ENCODE measurements around the gene PNPLA2. TPM values are rescaled to one million over a fixed set of nuclear protein-coding genes. Genes with fewer than 3 reads are reported as not detected.

PNPLA2 gene
- total RNA-seq, 4 donors from 2014 or later = 16.9 to 96.2 (median 37.1) TPM

- H3K4me1 ChIP-seq = peaks cover 10 to 36% of the 10 kb centered on the region in 2 donors
- peak overlapping the region; percentile 51 to 69 for H3K27ac ChIP-seq
- intact Hi-C loops (cut with DNase I; ENCODE audit: low total_unique reads) = no loop called here
- TF ChIP-seq CTCF (IDR thresholded peaks at IDR 0.05) (no peak), POLR2A (IDR thresholded peaks at IDR 0.05) (no peak)
- no peaks in the 10 kb centered on the region for H3K36me3 ChIP-seq
- no peaks in the 10 kb centered on the region for H3K9me3 ChIP-seq
- no peaks in the 10 kb centered on the region for H3K27me3 ChIP-seq
- peak in 1 of 2 donors; percentile 66 for DNase-seq
- peak overlapping the region; percentile 30 to 40 for H3K4me3 ChIP-seq
These were observed 30.6 kb downstream of the PNPLA2 start for GRCh38 chr11:849104-849824.

DNA sequence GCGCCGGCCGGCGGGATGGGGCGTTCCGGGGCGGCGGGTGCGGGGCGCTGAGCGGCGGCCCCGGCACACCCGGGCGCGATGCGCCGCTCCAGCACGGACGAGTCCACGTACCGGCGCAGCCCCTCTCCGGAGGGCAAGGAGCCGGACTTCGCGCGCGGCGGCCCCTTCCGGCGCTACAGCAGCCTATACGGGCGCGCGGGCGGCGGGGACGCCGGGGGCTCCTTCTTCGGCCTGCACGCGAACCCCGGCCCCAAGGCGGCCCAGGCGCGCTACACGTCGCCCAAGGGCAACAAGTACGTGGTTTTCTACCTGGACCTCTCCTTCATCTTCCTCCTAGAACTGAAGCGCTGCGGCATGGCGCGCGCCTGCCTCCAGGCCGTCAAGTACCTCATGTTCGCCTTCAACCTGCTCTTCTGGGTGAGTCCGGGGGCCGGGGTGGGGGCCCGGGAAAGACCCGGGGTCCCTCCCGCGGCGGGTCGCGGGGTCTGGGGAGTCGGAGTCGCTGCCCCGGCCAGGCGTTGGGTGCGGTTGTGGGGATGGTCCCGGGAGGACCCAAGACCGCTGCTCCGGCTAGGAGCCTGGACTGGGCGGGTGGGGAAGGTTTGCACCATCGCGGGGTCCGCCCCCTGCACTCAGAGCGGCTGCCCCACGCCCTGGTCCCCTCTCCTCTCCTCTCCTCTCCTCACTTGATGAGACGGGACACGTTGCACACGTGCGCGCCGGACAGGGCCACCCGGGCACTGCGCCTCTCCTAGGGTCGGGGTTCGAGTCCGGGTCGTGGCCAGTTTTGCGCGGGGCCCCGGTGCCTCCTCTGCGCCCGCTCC is 31.4 kb downstream of the PNPLA2 start:
- Histone ChIP-seq H3K4me3 (peak overlapping the region; percentile 27 to 30), H3K36me3 (no peaks in the 10 kb centered on the region), H3K4me1 (peaks cover 10 to 32% of the 10 kb centered on the region in 2 donors), H3K27ac (peak overlapping the region; percentile 51 to 53), H3K9me3 (no peaks in the 10 kb centered on the region), H3K27me3 (no peaks in the 10 kb centered on the region)
- TF ChIP-seq POLR2A (IDR thresholded peaks at IDR 0.05) (no peak), CTCF (IDR thresholded peaks at IDR 0.05) (no peak)
- intact Hi-C loops (cut with DNase I; ENCODE audit: low total_unique reads) = no loop called here
- DNase-seq = no peak

DNA sequence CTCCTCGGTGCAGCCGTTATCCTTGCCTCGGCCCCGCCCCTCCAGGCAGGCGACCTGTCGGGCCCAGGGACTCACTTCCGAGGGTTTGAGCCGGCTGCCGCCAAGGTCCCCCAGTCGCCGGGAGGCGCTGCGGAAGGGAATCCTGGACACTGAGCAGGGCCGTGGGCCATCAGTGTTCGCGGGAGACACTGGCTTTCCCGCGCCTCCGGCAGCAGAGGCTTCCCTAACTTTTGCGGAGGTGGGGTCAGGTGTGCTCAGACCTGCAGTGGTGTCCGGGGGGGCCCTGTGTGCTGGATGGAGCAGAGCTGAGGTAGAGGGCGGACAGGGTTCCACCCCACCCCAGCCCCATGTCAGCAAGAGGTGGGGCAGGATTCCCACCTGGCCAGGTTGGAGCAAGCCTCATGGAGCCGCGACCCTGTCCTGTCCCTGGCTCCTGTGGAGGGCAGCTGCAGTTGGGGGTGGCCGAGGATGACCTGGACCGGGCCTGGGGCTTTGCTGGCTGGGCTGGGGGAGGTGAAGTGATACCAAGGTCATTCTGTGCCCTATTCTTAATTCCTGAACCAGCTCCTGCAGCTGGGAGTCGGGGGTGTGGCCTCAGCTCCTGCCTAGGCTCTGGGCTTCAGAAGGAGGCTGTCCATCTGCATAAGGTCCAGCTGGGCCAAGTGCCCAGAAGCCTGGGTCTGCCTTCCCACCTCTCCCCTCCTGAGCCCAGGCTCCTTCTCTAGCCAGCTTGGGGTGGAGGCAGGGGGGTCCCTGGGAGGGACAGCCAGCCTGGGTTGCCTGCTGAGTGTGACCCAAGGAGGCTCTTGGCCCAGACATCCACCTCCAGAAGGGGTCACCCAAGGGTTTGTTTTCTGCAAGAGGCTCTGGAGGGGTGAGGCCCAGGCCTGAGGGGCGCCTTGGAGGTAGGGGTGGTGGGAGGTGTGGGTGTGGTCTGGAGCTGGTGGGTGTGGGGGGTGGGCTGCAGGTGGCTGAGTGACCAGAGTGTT is 32.4 kb downstream of the PNPLA2 start:
- Histone ChIP-seq H3K27me3 (no peaks in the 10 kb centered on the region), H3K4me1 (peaks cover 10 to 24% of the 10 kb centered on the region in 2 donors), H3K36me3 (no peaks in the 10 kb centered on the region), H3K9me3 (no peaks in the 10 kb centered on the region), H3K27ac (no peak overlapping the region), H3K4me3 (no peak overlapping the region)
- peak in 1 of 4 experiments; percentile 3 for TF ChIP-seq CTCF (IDR thresholded peaks at IDR 0.05)
- no peak for TF ChIP-seq POLR2A (IDR thresholded peaks at IDR 0.05)
- DNase-seq = no peak
- intact Hi-C loops (cut with DNase I; ENCODE audit: low total_unique reads) = no loop called here

- Histone ChIP-seq H3K9me3 (no peaks in the 10 kb centered on the region), H3K4me3 (no peak overlapping the region), H3K4me1 (peaks cover 10 to 24% of the 10 kb centered on the region in 2 donors), H3K27me3 (no peaks in the 10 kb centered on the region), H3K27ac (no peak overlapping the region), H3K36me3 (no peaks in the 10 kb centered on the region)
- no peak for TF ChIP-seq POLR2A (IDR thresholded peaks at IDR 0.05)
- TF ChIP-seq CTCF (IDR thresholded peaks at IDR 0.05) = no peak
- no peak for DNase-seq
- intact Hi-C loops (cut with DNase I; ENCODE audit: low total_unique reads) = no loop called here
These were observed 34.0 kb downstream of the PNPLA2 start for GRCh38 chr11:852762-853161.

Data from uterus (tissue), 4 donors.